Stimulated activated CD4-positive, alpha-beta T cell treated with anti-CD3 and anti-CD28 coated beads, Interleukin-15, amount 100 ng/mL, for 1 hour (primary cell): ENCODE results near the gene RAD54L2.
"Not testable (repeated sequence)": the region's sequence is repeated elsewhere in the genome, so short reads cannot be mapped to it uniquely, and the experiment has no call there.

Experiments used
- DNase-seq, 2 donors: peaks; one replicate each; pipeline ENCODE4 v3.0.0-alpha.2; 2020; ENCODE audit warnings: low read depth in 1 of 2, low spot score in 1 of 2

The RAD54L2 gene

DNA sequence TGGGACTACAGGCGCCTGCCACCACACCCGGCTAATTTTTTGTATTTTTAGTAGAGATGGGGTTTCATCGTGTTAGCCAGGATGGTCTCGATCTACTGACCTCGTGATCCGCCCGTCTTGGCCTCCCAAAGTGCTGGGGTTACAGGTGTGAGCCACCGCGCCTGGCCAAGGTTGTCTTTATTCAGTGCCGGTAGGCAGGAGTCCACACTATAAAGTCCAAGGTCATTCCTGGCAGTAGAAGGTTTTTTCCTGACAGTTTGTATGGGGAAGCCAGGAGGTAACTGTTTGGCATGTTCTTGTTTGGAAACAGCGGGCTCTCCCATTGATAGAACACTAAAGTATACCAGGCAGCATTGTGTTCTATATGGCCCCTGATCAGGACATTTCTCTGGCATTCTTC lies 4.1 kb downstream of the RAD54L2 start:
- DNase-seq, result not testable (repeated sequence)

- no peak for DNase-seq
Measured at GRCh38 chr3:51544011-51544775, 5.7 kb downstream of the RAD54L2 start.

DNA sequence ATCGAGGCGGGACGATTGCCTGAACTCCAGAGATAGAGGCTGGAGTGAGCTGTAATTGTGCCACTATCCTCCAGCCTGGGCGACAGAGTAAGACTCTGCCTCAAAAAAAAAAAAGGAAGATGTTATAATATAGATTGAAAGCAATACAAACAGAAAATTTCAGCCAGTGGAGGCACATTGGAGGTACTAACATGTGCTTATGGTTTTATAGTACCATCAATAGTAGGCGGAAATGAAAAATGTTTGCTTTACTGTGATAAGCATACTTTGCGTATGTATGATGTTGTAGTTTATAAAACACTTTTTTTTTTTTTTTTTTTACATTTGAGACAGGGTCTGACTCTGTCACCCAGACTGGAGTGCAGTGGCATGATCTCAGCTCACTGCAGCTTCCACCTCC lies 8.8 kb downstream of the RAD54L2 start:
- DNase-seq, result no peak

DNA sequence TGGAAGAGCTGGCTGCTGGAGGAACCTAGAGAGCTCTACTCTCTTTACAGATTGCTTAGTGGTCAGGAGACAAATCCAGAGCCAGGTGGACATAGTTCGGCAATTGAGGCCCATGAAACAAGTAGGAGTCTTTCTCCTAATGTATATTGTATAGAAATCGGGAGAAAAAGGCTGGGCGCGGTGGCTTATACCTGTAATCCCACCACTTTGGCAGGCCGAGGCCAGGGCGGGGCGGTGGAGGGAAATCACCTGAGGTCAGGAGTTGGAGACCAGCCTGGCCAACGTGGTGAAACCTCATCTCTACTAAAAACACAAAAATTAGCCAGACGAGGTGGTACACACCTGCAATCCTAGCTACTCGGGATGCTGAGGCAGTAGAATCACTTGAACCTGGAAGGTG lies 10.8 kb downstream of the RAD54L2 start:
- DNase-seq, result no peak

DNA sequence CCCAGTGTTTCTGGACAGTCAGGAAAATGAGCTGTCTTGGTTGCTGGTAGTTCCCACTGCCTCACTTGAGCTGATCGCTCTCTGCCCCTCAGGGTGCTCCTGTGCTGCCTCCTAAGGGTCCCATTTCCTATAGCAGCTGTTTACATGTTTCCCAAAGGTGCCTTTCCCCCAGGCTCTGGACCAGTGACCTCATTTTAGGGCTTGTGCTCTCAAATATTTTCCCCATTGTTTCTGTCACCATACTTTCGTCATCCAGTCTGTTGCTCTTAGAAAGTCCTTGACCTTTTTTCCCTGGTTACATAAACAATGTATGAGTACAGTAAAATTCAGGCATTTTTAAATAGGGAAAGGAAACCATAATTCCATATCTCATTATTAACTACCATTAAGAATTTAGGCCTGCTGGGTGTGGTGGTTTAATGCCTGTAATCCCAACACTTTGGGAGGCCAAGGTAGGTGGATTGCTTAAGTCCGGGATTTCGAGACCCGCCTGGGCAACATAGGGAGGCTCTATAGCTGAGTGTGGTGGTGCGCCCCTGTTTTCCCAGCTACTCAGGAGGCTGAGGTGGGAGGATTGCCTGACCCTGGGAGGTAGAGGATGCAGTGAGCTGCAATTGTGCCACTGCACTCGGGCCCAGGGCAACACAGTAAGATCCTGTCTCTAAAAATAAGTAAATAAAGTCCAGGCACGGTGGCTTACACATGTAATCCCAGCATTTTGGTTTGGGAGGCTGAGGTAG lies 11.7 kb downstream of the RAD54L2 start:
- DNase-seq, result no peak

DNA sequence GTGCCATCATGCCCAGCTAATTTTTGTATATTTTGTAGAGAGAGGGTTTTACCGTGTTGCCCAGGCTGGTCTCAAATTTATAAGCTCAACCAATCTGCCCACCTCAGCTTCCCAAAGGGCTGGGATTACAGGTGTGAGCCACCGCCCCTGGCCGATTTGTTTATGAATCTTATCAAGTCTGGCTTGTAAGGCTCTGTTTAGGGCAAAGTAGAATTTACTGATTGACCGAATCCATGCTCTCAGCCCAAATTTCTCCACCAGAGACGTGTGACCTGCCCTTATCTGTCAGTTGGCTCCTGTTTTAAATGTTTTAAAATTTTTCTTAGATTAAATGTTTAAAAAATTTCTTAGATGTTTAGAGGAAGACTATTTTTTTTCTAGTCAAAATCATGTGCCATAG lies 19.5 kb downstream of the RAD54L2 start:
- DNase-seq, result no peak

GRCh38 chr3:51559411-51559888 lies 20.9 kb downstream of the RAD54L2 start:
- DNase-seq, result no peak

- no peak for DNase-seq
Measured at GRCh38 chr3:51559961-51560360, 21.4 kb downstream of the RAD54L2 start.

GRCh38 chr3:51562403-51562802 lies 23.9 kb downstream of the RAD54L2 start:
- not testable (repeated sequence) for DNase-seq

- DNase-seq, result no peak
Measured at GRCh38 chr3:51568036-51568435, 29.5 kb downstream of the RAD54L2 start.

DNA sequence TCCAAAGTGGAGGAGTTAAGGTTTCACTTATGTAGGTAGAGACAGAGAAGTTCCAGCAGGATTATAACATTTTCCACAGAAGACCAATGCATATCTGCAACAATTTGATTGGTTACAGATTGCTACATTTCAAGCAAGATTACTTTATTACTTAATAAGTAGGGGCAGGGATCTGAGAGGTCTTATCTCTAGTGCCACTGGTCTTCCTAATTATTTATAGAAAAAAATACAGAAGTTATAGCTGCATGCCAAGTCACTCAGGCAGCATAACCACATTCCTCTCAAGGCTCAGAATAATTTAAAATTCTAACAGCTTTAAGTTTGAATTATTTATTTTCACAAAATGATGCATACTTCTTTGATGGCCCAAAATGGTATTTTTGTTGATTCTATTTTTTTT lies 30.5 kb downstream of the RAD54L2 start:
- no peak for DNase-seq

- DNase-seq, result no peak
Measured at GRCh38 chr3:51578238-51578637, 39.7 kb downstream of the RAD54L2 start.

- DNase-seq, result no peak
Measured at GRCh38 chr3:51580418-51580817, 41.9 kb downstream of the RAD54L2 start.

DNA sequence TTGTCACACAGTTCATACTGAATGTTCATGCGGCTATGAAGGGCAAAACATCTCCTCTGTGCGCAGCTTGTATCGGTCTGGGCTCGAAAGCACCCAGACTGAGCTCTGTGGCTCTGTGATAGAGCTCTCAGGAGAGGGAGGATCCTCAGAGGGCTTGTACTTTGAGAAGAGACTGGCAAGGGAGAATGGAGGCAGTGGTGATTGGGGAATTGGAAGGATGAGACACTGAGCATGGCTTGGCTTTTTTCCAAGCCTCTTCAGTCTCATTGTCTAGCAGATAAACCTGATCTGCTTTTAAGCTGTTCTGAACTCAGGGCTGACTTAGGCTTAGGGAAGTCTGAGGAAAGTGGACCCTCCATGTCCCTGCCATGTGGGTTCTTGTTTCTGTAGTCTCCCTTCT lies 43.0 kb downstream of the RAD54L2 start:
- no peak for DNase-seq

DNA sequence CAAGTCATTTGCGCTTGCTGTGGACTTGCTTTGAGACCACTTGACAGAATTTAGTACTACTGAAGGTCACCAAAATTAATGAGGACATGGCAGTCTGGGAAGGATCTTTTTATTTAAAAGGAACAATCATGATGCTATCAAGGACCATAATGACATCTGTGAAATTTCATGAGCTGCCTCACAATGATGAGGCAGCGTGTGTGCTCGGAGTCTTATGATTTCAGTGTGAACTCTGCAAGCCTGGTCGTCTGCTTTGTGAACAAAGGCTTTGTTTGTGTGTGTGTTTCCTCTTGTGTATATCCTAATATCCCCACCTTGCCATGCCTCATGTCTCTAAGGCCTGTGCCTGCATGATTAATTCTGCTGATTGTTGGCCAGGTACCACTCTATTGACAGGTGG lies 46.7 kb downstream of the RAD54L2 start:
- no peak for DNase-seq

- no peak for DNase-seq
Measured at GRCh38 chr3:51585871-51586270, 47.4 kb downstream of the RAD54L2 start.
